ENCODE measurements around the gene KMT2A.

Gene KMT2A

GRCh38 chr11:118533769-118534729 lies 97.8 kb downstream of the KMT2A start:
- DNase-seq (ENCODE audit: low spot score), result no peak

GRCh38 chr11:118535261-118535660 lies 99.0 kb downstream of the KMT2A start:
- no peak for DNase-seq (ENCODE audit: low spot score)

- no peak for DNase-seq (ENCODE audit: low spot score)
Measured at GRCh38 chr11:118536726-118537125, 100.4 kb downstream of the KMT2A start.

DNA sequence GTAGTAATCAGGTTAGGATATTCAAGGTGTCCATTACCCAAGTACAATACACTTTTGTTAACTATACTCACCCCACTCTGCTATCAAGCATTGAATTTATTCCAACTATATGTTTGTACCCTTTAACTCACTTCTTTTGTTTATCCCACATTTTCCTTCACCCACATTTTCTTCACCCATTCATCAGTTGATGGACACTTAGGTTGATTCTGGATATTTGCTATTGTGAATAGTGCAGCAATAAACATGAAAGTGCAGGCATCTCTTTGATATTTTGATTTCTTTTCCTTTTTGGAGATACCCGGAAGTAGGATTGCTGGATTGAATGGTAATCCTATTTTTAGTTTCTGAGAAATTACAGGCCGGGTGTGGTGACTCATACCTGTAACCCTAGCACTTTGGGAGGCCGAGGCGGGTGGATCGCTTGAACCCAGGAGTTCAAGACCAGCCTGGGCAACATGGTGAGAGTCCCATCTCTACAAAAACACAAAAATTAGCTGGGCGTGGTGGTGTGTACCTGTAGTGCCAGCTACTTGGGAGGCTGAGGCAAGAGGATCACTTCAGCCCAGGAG lies 101.2 kb downstream of the KMT2A start:
- DNase-seq (ENCODE audit: low spot score), result no peak

- DNase-seq (ENCODE audit: low spot score), result no peak
Measured at GRCh38 chr11:118544010-118544646, 107.8 kb downstream of the KMT2A start.

DNA sequence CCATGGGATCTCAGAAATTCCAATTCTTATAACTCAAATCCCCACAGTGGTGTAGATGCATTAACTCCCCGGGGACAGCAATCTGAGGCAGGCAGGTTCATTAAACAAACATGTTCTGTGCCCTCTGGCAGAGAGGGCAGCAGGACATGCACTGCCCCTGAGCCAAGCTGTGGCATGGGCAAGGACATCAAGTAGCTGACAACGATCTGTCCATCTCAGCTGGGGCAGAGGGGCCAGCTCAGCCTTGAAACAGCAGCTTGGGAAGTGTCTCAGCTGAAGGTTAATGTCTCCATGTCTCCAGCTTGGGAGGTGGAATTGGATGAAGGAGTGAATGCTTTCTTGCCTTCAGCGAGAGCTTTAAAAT lies 108.3 kb downstream of the KMT2A start:
- DNase-seq (ENCODE audit: low spot score), result no peak

- no peak for DNase-seq (ENCODE audit: low spot score)
Measured at GRCh38 chr11:118545533-118545932, 109.2 kb downstream of the KMT2A start.

- DNase-seq (ENCODE audit: low spot score), result no peak
Measured at GRCh38 chr11:118547132-118547531, 110.8 kb downstream of the KMT2A start.

- DNase-seq (ENCODE audit: low spot score), result no peak
Measured at GRCh38 chr11:118552341-118552740, 116.0 kb downstream of the KMT2A start.

DNA sequence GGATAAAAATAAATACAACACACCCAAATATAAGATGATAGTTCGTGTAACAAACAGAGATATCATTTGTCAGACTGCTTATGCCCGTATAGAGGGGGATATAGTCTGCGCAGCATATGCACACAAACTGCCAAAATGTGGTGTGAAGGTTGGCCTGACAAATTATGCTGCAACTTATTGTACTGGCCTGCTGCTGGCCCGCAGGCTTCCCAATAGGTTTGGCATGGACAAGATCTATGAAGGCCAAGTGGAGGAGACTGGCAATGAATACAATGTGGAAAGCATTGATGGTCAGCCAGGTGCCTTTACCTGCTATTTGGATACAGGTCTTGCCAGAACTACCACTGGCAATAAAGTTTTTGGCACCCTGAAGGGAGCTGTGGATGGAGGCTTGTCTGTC lies 124.5 kb downstream of the KMT2A start:
- DNase-seq (ENCODE audit: low spot score), result no peak

DNA sequence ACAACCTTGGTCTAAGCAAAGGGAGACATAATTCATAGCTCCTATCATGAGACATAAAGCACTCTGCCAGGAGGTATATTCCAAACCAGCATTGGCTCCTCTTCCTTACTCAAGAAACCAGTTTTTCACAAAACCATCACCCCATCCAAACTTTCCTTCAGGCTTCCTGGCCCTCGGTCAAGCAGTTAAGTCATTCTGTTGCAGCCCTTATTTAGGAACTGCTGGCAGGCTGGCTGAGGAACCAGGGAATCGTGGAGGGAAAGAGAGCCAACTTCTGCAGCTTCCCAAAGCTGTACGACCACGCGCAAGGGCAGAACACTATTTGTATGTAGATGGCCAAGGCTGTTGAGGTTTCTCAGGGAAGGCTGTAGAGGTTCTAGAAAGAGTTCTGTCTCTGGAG lies 128.8 kb downstream of the KMT2A start:
- DNase-seq (ENCODE audit: low spot score), result no peak

- DNase-seq (ENCODE audit: low spot score), result no peak
Measured at GRCh38 chr11:118569670-118570069, 133.4 kb downstream of the KMT2A start.

- DNase-seq (ENCODE audit: low spot score), result no peak
Measured at GRCh38 chr11:118570787-118571186, 134.5 kb downstream of the KMT2A start.

DNA sequence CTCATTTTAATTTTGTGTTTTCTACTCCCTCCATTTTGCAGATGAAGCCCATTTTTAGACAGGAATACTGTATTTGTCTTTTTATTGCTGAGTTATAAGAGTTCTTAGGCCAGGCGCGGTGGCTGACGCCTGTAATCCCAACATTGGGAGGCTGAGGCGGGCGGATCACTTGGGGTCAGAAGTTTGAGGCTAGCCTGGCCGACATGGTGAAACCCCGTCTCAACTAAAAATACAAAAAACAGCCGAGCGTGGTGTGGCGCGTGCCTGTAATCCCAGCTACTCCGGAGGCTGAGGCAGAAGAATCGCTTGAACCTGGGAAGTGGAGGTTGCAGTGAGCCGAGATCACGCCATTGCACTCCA lies 135.4 kb downstream of the KMT2A start:
- DNase-seq (ENCODE audit: low spot score), result peak; percentile 67

GRCh38 chr11:118572061-118572980 lies 136.0 kb downstream of the KMT2A start, which contains the start of gene ARCN1:
Gene ARCN1 (plus strand): TSS chr11:118572409. CDS start chr11:118572548, 139 bp downstream.
- peak; percentile 95 for DNase-seq (ENCODE audit: low spot score)

GRCh38 chr11:118572981-118573550 lies 136.8 kb downstream of the KMT2A start:
- DNase-seq (ENCODE audit: low spot score), result no peak

GRCh38 chr11:118574636-118575035 lies 138.3 kb downstream of the KMT2A start:
- no peak for DNase-seq (ENCODE audit: low spot score)
